SU-DHL-6 (cell line): ENCODE data around the gene NPHP4.

Source experiments
- CTCF ChIP-seq: fragments of 200-600 bp; sonication (generic); IDR thresholded peaks from one replicate; pipeline ENCODE4 v1.5.1; 2017; ENCODE audit warnings: antibody characterized with exemption, mild to moderate bottlenecking, low read length, moderate library complexity; ENCODE audit not compliant: insufficient read depth, poor library complexity, severe bottlenecking
- EZH2phosphoT487 ChIP-seq: fragments of 200-600 bp; sonication (generic), shearing (Covaris generic); conservative IDR thresholded peaks from 2 replicates; pipeline ENCODE4 v1.6.1; 2018; ENCODE audit warnings: mild to moderate bottlenecking, antibody characterized with exemption, low read length, moderate library complexity, mixed read lengths

GRCh38 chr1:5983361-5984103, 8.7 kb downstream of the NPHP4 start:
- TF ChIP-seq CTCF (no peak), EZH2phosphoT487 (no peak)
